Stimulated activated CD4-positive, alpha-beta T cell treated with anti-CD3 and anti-CD28 coated beads, Interleukin-4, amount 100 ng/mL, for 48 hours (primary cell): ENCODE data around the gene ANKH.
"Not testable (repeated sequence)": the region's sequence is repeated elsewhere in the genome, so short reads cannot be mapped to it uniquely, and the experiment has no call there.

Source experiments
- DNase-seq, 2 donors: peaks; one replicate each; pipeline ENCODE4 v3.0.0-alpha.2; 2020; ENCODE audit warnings: low read depth in 2 of 2

ANKH gene

DNA sequence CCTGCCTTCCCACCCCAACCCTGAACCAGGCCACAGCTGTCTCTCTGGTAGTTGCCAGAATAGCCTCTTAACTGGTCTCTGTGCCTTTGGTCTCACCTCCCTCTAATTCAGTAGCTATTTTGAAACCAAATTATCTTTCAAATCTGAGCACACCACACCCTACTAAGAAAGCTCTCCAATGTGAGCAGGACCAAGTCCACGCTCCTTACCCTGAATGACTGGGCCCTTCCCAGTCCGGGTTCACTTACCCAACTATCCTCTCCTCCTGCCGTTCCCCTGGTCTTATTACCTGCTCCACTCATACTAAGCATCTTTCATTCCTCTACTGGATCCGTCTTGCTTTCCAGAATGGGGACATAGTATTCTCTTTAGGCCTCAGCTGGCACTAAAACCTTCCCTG lies 16.8 kb downstream of the ANKH start:
- DNase-seq, result no peak

DNA sequence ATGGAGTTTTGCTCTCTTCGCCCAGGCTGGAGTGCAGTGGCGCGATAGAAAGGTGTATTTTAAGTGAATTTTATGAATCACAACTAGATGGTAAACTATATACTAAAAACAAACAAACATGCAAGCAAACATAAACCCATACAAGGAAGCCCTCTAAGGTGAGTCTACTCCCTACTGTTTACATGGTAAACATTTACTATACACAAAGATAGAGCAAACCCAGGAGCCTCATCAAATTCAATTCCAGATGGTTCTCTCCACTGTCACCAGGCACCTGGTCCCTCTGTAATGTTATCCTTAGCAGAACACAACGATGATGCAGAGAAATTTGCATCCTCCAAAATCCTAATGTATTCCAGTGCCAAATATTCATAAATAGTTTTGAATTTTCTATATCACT lies 17.9 kb downstream of the ANKH start:
- no peak for DNase-seq

- DNase-seq, result no peak
These were observed 18.8 kb downstream of the ANKH start for GRCh38 chr5:14852779-14853178.

- no peak for DNase-seq
These were observed 19.5 kb downstream of the ANKH start for GRCh38 chr5:14851999-14852526.

DNA sequence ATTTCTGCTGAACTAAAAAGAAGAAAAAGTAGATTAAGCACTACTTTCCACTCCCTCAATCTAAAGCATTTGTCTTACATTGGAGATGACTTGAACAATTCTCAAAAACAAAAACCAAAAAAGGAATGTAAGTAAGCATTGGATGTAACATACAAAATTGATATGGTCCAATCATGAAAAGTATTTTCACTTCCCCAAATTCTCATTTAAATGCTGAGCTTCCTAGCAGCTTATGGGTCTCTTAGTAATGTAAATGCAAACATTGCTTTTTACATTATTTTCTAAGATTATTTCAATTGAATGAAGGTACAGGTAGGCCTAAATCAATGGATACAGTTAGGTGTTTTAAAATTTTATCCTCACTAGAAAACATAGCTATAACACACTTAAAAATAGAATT lies 20.0 kb downstream of the ANKH start:
- DNase-seq, result no peak

GRCh38 chr5:14851050-14851419 lies 20.5 kb downstream of the ANKH start:
- no peak for DNase-seq

GRCh38 chr5:14850419-14851049 lies 21.0 kb downstream of the ANKH start:
- no peak for DNase-seq

- DNase-seq, result no peak
These were observed 21.9 kb downstream of the ANKH start for GRCh38 chr5:14849516-14850294.

DNA sequence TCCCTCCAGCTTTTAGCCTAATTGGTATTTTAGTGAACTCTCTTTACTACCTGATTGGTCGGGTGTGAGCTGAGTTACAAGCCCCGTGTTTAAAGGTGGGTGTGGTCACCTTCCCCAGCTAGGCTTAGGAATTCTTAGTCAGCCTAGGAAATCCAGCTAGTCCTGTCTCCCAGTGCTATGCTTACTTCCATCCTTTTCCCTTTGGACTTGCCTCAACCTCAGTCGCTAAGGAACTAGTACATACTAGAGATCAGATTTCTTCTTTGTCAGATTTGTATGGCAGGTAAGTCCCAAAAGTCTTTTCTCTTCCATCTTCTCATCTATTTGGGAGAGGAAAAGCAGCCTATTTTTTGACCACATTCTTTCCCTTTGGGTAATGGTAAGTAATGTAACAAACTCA lies 22.6 kb downstream of the ANKH start:
- DNase-seq, result not testable (repeated sequence)

GRCh38 chr5:14848385-14848784 lies 23.2 kb downstream of the ANKH start:
- no peak for DNase-seq

DNA sequence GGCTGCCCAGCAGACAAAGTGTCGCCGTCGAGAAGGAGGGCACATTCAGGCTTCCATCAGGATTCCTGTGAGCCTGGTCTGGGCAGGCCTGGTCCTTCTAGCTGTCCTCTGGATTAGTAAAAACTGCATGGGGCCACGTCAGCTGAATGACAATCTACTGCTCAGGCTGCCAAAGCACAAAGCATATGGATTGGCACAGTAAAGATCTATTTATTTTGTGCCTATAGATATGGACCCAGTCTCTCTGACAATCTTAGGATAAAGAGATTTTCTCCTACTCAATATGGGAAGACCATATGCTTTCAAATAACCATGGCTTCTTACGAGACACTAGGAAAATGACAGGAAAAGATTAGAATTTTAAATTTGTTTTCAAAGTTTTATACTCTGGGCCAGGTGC lies 24.1 kb downstream of the ANKH start:
- DNase-seq, result no peak

DNA sequence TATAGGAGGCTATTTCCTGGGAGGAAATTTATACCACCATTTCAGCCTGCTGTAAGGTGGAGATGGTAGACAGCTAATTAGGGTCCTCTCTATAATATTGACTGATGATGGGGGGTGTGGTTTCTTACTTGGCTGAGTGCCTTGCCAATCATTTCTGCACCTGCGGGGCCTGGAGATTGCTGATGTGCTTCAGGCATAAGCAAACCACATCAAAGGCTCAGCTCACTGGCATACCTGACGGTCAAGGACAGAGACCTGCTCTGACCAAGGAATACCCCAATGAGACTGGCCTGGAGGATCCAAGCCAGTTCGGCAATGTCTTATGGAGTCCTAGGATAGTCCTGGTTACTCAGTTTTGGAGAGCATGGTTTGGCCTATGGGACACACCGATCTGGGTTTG lies 29.5 kb downstream of the ANKH start:
- no peak for DNase-seq

DNA sequence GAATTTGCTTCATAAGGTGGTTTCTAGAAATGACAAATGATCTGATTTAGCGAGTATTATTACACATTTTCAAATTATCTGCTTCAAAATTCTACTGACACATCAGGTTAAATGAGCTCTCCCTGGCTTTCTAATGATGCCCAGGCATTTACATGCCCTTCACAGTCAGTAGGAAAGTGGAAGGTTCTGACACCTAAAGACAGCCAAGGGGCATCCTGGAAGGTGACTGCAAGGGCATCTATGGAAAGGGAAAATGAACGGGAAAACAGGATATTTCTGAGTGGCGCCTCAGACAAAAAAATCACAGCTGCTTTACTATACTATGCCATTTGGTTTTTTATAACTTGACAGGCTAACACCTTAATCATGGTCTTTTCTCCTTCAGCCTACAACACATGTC lies 31.0 kb downstream of the ANKH start:
- no peak for DNase-seq

DNA sequence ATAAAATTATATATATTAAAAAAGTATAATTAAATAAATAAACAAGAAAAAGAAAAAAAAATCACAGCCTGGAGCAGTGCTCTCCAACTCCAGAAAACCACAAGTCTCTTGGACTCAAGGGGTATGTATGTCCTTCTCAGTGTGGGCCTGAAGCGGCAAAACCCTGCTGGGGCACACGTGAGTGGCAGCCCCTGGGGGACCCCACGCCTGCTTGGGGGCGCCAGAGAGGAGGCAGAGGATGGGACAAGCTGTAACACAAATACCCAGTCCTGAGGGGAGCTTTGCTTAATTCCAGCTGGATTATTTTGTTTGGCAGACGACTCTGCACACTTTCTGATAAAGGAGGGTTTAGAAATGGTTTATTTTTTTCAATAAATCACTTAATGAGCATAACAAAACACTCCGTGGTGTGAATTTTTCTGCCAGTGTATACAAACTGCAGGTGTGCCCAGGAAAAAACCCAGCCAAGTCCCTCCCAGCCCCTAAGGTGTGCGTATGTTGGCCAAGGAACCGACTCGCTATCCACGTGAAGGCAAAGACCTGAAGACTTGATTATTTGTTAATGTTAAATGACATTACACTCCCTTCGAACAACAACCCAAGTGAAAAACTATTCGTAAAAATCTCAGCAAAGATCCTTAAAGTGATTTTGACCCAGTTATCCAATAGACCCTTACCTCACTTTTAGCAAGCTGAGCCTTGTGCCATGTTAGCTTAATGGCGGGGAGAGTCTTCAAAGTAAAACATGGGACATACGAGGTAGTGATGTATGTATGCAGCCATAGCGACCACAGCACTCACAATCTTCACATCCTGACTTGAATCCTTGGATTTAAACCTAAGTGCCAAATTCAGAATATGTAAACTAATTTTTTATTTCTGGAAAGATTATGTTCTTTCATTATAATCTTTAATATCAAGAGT lies 32.9 kb downstream of the ANKH start:
- no peak for DNase-seq

GRCh38 chr5:14837423-14838122 lies 34.0 kb downstream of the ANKH start:
- DNase-seq, result not testable (repeated sequence)

DNA sequence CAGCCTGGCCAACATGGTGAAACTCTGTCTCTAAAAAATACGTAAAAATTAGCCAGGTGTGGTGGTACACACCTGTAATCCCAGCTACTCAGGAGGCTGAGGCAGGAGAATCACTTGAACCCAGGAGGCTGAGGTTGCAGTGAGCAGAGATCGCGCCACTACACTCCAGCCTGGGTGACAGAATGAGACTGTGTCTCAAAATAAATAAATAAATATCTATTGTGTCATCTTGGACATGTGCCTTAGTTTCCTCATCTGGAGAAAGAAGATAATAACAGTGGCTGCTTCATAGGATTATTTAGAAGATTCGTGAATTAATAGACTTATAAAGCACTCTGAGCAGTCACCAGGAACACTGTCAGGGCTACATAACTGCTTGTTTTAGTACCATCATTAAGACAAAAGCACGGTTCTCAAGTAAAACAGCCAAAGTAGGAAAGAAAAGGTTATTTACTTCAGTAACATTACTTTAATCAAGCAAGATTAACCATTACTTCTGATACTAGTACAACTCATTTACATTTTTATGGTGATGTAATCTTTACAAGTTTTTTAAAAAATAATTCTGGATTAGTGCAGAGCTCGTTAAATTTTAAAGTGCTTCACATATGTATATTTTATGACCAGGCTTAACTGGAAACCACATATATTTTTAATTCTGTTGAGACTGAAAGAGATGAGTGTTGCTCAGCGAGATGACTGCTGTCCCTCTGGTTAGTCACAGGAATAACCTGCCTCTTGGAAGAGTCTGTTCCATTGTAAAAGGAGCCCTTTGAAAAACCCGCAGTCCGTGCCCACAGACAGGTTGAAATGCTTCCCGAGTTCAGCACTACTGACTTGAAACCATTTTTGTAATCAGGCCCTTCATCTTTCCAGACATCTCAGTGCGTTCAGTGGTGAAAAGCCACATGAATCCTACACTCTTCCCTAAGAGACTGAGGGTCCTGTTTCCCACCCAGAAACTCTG lies 36.7 kb downstream of the ANKH start:
- no peak for DNase-seq

DNA sequence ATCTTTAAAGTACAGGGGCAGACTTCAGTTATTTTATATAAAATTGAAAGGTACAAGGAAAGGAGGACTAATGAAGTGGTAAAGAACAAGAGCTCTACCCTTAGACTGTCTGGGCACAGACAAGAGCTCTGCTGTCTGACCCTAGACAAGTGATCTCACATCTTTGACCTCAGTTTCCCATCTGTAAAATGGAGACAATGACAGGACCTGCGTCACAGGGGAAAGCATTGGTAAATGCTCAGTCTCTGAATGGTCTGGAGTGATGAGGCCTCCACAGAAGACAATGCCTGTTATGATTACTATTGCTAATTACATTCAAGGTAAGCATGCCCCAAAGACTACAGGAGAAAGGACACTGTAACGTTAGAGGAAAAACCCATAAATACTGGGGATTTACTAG lies 37.5 kb downstream of the ANKH start:
- no peak for DNase-seq

- DNase-seq, result no peak
These were observed 40.6 kb downstream of the ANKH start for GRCh38 chr5:14831006-14831338.

DNA sequence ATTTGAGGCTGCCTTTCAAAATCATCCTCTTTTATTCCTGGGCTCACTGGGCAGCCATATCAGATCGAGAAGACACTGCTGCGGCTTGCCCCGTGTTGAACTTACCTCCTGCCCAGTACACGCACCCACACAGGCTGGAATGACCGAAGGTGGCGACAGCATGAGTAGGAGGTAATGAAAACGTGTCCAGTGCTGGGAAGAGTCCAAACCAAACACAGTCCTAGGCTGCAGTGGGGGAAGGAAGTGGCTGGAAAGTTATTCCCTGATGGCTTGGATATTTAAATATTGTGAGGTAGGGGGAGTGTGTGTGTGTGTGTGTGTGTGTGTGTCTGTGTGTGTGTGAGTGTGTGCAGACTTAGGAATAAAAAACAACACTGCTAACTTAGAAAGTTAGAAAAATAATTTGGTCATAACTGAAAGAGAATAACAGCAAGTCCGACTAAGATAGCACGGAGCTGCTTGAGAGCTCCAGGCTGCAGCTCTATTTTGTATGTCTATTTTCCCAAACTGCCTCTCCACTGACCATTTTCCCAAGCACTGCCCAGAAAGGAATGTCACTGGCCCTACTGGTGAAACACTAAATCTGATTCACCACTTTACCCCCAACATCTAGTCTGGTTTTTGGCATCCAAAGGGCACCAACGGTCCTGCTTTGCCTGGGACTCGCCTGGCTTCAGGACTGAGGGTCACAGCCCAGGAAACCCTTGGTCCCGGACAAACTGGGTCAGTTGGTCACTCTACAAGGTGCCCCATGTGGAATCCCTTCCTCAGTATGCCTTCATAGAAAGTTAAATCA lies 41.2 kb downstream of the ANKH start:
- no peak for DNase-seq

GRCh38 chr5:14829396-14829795 lies 42.2 kb downstream of the ANKH start:
- no peak for DNase-seq
